GM18499 (cell line): ENCODE measurements around the gene PPL.
"Not testable (repeated sequence)": the region's sequence is repeated elsewhere in the genome, so short reads cannot be mapped to it uniquely, and the experiment has no call there.

ENCODE experiments used
- ATAC-seq: cut with Tn5 transposase; IDR thresholded peaks from one replicate; pipeline ENCODE4 v1.9.1; 2021; ENCODE audit warnings: moderate number of reproducible peaks; ENCODE audit not compliant: insufficient read depth, unreplicated experiment

The PPL gene

DNA sequence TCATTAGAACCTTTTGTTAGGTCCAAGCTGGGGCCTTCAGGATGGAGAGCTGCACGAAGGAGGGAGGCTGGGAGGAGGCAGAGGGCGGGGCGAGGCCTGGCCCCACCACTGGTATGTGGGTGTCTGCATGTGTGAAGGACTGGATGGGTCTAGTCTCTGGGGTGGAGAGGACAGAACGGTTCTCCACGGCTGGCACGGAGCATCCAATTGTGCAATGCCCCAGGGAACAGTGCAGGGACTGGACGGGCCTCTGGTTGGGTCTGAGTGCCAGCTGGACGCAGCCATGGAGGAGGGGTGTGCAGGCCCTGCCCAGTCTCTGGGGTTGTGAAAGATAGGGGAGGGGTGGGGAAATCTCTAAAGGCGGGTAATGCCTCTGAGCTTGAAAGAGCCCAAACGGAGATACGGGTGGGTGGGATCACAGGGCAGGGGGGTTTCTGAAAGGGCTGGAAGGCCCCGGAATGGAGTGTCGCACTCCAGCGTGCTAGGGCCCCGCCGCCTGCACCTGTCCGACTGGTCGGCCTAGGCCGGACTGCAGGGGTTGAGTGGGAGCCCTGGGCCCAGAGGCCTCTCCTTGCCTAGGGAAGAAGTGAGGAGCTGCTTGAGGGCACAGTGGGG is 1.6 kb downstream of the PPL start:
- ATAC-seq: no peak

DNA sequence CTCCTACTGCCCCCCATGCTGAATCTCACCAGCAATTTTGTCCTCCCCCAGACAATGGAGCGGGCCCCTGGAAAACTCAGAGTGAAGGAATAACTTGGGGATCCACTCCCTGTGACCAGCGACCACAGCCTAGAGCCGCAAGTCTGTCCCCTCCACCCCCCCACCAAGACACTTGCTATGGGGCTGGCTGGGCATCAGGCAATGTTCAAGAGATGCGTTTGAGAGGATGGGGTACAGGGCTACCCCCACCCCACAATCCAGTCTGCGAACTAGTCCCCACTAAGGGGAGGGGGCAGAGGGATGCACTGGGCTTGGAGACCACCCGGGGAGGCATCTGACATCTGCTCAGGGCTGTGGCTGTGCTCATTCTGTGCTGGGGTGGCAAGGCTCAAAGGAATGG is 2.4 kb downstream of the PPL start:
- no peak for ATAC-seq

DNA sequence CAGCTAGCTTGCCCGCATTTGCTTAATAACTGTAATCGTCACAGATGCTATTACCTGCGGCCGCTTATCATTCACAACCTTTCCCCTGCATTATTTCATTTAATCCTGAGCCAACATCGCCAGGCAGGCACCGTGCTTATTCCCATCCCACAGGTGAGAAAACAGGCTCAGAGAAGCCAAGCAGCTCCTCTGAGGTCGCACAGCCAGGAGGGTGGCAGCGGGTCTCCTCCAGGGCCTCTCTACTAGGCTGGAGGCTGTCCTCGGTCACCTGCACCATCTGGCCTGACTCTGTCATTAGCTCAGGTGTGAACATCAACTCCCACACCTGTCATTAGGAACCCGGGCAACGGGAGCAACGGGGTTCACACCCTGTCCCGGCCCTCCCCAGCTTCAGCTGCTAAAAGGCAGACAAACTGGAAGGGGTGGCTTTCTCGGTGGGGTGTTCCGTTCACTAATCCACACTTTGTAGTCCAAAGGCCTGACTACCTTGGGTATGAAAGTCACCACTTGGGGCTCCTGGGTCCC is 3.0 kb downstream of the PPL start:
- ATAC-seq: no peak

DNA sequence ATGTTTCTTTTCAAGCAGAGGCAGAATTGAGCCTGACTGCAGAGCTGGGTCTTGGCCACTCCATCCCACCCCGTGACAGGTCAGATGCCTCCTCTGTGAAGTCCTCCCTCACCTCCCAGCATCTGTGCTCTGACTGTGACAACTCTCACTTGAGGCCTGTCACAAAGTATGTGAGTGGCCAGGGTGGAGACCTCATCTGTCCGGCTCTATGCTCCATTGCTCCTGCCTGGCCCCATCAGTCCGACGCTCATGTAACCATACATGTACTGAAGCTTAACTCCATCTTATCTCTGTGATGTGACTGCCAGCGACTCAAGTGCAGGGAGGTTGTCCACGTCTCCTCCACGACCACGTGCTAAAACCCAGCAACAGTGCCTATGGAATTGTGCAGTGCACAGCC is 3.5 kb downstream of the PPL start:
- ATAC-seq: no peak

DNA sequence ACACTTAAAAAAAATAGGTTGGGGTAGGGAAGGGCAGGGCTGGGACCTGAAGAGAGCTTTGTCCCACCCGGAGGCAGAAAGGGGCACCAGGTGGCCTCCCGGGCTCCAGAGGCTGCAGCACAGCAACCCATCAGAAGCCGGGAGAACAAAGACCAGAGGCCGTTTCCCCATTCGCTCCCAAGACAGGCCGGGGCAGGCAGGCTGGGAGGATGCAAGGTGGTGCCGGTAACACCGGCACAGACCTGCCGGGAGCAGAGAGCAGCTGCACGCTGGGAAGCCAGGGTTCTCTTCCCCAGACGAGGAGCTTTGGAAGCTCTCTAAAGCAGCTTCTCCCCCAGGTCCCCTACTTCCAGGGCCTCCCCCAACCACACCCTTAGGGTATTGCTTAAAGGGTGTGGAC is 5.6 kb downstream of the PPL start:
- no peak for ATAC-seq

DNA sequence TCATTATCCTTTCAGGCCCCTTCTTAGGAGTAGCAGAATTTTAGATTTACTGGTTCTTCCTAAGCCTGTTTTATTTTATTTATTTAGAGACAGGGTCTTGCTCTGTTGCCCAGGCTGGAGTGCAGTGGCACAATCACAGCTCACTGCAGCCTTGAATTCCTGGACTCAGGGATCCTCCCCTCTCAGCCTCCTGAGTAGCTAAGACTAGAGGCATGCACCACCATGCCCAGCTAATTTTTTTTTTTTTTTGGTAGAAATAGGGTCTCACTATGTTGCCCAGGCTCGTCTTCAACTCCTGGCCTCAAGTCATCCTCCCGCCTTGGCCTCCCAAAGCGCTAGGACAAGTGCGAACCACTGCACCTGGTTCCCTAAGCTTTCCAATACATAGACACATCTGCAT is 7.3 kb downstream of the PPL start:
- not testable (repeated sequence) for ATAC-seq

DNA sequence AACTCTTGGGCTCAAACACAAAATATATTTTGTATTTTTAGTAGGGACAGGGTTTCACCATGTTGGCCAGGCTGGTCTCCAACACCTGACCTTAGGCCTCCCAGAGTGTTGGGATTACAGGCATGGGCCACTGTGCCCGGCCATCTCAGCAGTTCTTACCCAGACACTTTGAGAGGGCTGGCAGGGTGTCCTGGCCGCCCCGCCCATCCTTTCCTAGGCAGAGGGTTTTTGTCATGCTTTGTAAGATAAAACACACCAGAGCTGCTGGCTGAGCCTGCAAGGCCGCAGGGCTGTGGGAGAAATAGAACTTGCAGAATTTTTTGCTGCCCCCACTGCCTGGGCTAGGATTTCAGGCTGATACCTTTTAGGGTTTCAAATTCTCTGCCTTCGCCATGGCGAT is 8.7 kb downstream of the PPL start:
- no peak for ATAC-seq

DNA sequence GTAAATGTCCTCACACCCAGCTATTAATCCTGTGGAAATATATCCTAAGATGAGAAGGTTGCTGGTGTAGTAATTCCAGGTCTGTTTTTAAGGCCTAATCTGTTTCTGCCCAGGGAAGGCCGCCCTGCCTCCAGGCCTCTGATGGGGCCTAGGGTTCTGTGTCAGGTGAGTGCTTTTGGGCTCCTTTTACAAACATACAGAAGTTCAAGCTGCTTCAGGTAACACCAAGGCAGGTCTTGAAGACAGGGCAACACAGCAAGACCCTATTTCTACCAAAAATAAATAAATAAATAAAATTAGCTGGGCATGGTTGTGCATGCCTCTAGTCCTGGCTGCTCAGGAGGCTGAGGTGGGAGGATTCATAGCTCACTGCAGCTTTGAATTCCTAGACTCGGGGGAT is 9.3 kb downstream of the PPL start:
- ATAC-seq: no peak

DNA sequence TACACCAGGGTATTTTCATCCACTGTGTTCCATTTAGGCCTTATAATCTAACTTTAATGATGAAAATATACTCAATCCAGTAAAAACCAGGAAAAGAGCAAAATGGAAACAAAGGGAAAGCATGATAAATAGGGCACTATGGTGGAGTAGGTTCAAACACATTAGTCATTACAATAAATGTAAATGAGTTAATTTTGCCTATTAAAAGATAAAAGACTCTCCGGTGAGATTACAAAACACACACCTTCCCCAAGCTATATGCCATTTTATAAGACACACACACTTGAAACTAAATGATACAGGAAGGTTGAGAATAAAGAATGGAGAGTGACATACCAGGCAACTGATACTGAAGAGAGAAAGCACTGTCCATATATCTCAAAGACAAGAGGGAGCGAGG is 10.0 kb downstream of the PPL start:
- no peak for ATAC-seq

DNA sequence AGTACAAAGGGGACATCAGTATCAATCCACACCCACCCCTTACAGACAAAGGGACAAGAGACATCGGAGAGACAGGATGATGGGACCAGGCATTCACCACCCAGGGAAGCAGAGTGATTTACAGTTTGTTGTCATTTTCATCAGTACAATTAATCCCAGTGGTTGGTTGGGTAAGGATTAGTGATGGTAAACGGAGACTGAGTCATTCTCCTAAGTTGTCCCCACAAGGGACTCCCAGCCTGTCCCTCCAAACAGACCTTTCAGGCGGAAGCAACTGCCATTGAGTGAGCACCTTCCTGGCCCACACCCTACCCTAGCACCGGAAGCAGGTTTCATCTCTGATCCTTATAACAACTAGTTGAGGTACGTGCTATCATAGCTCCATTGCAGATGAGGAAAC is 11.2 kb downstream of the PPL start:
- no peak for ATAC-seq

DNA sequence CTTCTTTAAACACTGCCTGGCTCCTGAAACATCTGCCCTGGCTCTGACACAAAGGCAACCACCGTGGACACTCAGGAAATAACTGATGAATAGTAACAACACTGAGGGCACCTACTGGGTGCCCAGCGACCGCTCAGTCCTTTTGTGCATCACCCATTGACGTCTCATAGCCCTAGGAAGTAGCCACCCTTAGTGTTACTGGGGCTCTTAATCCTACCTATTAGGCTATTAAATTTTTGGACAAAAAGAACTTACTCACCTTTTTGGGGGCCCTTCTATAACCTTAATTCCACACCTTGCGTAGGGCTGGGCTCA is 11.7 kb downstream of the PPL start:
- ATAC-seq: no peak

DNA sequence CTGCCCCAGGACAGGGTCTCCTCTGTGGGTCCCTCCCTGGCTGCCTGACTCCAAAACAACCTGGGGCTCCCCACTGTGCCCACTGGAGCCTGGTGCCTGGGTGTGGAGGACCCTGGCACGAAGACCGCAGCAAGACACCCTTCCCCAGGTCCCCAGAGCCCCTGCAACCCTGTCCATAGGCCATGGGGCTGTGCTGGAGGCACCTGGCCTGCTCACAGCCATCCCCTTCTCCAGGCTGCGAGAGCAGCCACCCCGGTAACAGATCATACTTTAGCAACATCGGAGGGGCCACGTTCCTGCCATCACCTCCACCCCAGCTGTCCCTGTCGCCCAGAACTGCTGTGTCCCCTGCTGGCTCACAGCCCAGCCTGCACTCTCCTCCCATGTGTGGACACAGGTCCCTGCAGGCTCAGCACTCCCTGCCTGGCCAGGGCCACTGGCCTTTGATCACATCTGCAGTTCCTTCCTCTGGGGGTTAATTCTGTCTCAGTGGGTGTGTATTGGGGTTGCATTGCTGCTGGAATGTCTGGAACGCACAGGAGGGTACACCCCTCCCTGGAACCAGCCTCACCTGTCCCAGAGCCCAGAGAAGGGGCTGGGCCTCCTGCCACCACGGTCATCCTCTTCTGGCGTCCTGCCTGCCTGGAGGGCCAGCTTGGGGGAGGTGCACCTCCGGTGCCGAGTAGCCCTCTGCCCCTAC is 12.2 kb downstream of the PPL start:
- ATAC-seq: no peak

DNA sequence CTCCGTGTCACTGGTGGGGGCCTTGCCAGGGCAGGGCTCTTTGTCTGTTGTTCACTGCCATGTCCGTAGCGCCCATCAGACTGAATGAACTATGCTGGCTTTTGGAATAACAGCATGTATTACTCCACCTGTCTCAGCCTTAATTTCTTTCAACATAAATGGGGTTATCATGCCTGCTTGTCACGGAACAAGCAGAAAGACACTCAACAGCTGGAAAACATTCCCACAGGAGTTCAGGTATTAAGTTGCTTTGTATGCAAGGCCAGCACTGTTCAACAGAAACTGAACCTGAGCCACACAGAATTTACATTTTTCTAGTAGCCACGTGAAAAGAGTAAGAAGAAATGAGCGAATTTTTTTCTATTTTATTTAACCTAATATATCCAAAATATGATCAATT is 13.1 kb downstream of the PPL start:
- no peak for ATAC-seq

DNA sequence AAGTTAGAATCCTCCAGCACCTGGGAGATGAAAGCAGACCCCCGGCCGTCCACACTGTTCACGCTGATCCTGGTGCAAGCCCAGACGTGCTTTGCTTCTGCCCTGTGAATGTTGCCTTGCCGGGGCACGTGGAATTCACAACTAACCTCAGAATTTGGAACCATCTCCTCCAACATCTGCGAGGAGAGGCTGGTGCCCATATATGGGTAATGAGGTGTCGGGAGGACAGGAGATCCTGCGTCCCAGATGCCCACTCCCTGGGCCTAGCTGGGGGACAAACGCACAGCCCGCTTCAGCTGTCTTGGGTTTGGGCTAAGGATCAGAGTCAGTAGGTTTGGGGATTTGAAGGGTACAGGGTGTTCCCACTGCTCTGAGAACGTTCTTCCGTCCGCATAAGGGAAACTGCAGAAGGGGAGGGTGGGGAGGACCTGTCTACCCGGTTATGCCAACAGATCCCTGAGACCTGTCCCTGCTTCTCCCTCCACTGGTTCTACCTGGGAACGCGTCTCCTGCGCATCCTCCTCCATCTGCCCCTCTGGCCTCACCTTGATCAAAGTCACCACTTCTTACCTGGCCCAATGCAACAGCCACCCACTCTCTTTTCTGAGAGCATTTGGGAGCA is 14.1 kb downstream of the PPL start:
- no peak for ATAC-seq

DNA sequence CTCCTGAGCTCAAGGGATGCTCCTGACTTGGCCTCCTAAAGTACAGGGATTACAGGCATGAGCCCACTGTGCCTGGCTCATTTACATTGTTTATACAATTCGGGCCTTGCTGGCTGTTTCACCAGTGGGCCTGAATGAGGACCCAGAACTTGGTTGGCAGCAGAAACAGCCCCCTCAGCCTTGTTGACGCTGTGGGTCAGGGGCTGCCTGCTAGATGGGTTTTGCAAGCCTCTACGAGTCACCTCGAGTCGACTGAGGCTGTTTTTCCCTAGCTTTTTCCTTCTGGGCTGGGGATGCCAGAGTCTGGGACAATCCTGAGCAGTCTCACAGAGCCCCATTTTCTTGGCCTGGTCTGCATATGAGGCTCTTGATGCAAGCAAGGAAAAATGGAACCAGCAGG is 16.1 kb downstream of the PPL start:
- no peak for ATAC-seq

DNA sequence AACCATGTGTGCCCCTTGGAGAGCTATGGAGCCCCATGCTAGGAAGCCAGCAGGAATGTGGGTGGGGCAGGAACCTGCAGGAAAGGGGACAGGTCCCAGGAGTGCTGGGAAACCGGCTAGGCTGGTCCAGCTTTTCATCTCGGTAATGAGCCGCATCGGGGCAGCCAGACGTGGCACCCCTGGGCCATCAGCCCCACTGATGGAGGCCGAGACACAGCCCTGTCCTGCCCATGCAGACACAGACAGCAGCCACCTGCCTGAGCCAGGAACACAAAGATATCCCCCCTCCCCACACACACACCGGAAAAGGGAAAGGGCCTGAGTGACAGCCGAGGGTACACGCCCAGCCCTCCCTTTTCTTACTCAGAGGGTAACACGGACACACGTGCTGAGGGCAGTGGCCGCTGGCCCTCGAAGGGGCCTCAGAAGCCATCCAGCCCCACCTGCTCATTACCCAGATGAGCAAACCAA is 18.1 kb downstream of the PPL start:
- no peak for ATAC-seq

DNA sequence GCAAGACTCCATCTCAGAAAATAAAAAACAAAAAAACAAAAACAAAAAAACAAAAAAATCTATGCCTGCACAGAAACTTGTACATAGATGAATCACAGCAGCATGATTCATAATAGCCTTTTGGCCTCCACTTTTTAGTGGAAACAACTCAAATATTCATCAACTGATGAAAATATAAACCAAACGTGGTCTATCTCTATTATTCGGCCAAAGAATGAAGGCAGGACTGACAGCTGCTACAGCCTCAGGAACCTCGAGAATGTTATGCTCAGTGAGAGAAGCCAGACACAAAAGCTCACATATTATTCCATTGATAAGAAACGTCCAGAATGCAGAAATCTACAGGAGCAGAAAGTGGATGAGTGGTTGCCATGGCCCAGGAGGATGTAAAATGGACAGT is 19.8 kb downstream of the PPL start:
- ATAC-seq: no peak

DNA sequence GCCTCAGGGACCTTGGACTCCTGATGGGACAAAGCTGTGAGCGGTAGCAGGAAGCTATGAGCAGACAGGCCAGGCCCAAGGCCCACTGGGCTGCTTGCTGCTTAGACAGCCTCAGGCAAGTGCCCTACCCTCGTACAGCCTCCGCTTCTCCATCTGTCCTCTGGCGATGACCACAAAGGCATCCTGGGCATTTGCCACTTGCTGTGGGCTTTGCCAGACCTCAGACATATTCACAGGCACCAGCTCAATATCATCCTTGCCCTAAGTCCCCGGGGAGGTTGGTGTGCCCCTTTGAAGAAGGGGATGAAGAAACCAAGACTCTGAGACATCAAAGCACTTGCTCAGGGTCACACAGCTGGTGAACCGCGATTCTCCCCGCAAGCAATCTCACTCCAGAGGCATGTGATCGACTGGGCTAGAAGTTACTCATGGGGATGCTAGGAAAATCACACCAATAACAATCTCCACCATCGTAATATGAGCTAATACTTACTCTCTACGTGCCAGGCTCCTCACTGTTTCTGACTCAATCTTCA is 21.7 kb downstream of the PPL start:
- no peak for ATAC-seq

DNA sequence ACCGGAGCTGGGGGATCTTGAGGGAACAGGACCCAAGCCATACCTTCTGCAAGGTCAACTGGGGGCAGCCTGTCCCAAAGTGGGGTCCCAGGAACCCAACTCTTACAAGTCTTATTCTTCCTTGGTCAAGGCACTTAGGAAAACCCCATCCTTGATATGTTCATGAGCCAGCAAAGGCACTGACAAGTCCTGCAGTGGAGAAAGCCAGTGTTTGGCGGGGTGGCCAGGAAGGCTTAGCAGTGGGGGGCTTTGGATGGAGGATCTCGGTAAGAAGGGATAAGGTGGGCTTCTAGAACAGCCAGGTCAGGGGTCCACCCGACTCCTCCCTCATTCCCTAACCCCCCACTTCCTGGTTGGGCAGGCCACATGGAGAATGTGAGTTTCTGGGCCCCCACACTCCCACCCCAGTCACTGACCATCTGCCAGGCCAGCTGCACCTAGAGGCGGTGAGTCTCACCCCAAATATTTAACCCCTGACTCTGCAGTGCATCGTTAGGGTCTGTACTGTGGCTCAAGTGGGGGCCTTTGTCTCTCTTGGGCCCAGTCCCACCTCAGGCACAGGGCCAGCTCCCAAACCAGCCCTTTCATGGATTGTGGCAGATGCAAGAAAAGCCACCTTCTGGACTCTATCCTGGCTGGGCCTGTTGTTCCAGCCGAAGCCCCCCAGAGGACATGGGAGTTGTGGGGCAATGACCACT is 22.3 kb downstream of the PPL start:
- ATAC-seq: no peak

DNA sequence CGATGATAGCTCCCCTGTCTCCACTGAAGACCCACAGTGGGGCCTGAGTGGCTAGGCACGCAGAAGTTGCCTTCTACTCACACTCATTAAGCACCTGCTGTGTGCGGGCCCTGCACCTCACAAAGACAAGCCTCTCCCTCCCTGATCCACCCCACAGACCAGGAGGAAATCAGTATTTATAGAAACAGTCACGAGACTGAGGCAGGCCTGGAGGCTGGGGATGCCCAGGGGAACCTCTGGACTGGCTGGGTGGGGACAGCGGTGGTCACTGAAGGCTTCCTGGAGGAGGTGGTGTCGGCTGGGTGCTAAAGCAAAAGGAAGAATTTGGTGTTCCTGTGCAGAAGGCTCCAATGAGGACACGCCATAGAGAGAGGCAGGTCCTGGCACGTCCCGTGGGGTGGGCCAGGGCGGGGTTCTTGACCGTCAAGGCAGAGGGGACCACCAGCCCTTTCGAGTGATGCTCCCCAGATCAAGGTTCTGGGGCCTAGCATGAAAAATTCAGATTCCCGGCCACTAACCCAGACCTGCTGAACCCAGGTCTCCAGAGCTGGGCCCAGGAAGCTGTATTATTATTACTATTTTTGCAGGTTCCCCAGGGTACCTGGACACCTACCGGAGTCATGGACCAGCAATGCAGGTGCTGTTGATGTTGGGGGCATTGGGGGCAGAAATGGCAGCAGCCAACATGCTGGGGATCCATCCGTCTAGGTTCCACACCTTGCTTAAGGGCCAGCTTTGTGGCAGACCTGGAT is 23.0 kb downstream of the PPL start:
- no peak for ATAC-seq
